IMR-90 (cell line): ENCODE measurements around the gene EML4. TPM values are rescaled to one million over a fixed set of nuclear protein-coding genes. Genes with fewer than 3 reads are reported as not detected.

Source experiments
- ATAC-seq: fragments of 200-7000 bp; cut with Tn5 transposase; 2 replicates; pipeline ENCODE4 v1.9.1; 2020; ENCODE audit warnings: low read depth, mild to moderate bottlenecking, moderate library complexity
- BruUV-seq: library from RNA; stranded (reverse); fragments of 400-500 nt; replicated peaks from 2 replicates; lab custom pipeline; 2021; lab: Mats Ljungman, UMichigan
- CTCF ChIA-PET: fragments of 300-600 bp; formaldehyde crosslinking; extraction: SDS; loops from one replicate; lab custom pipeline; 2021; ENCODE audit warnings: antibody characterized with exemption; lab: Yijun Ruan, JAX
- POLR2A ChIA-PET: fragments of 300-600 bp; sonication (Branson Sonifier 250); formaldehyde crosslinking; loops from one replicate; lab custom pipeline; 2022; ENCODE audit warnings: antibody characterized with exemption; ENCODE audit not compliant: unreplicated experiment; lab: Charles Lee
- DNase-seq: peaks from one replicate; pipeline ENCODE4 v3.0.0; 2013
- H2AFZ ChIP-seq: replicated peaks from 2 replicates; pipeline ENCODE3; 2013; ENCODE audit warnings: low read length, mild to moderate bottlenecking; ENCODE audit not compliant: poor library complexity
- H2AK5ac ChIP-seq: 2 replicates; pipeline ENCODE4 v1.6.1; 2013; ENCODE audit warnings: low read depth, low read length, inconsistent platforms
- H2AK9ac ChIP-seq: replicated peaks from 2 replicates; pipeline ENCODE3; 2013; ENCODE audit warnings: mild to moderate bottlenecking, low read depth, low read length, moderate library complexity; ENCODE audit not compliant: poor library complexity
- H2BK120ac ChIP-seq: 2 replicates; pipeline ENCODE4 v1.6.1; 2013; ENCODE audit warnings: low read depth, low read length, inconsistent platforms
- H2BK15ac ChIP-seq: 3 replicates; pipeline ENCODE4 v1.6.1; 2013; ENCODE audit warnings: low read depth, low read length, inconsistent platforms
- H2BK20ac ChIP-seq: 2 replicates; pipeline ENCODE4 v1.6.1; 2013; ENCODE audit warnings: low read depth, mild to moderate bottlenecking, inconsistent platforms, low read length, moderate library complexity
- H2BK5ac ChIP-seq: 2 replicates; pipeline ENCODE4 v1.6.1; 2013; ENCODE audit warnings: mild to moderate bottlenecking, low read depth, low read length, inconsistent platforms; ENCODE audit not compliant: poor library complexity, severe bottlenecking
- H3K14ac ChIP-seq: replicated peaks from 2 replicates; pipeline ENCODE4 v1.6.1; 2013; ENCODE audit warnings: low read depth, low read length, inconsistent platforms
- H3K18ac ChIP-seq: 2 replicates; pipeline ENCODE4 v1.6.1; 2013; ENCODE audit warnings: low read depth, low read length, control low read depth
- H3K23ac ChIP-seq: 2 replicates; pipeline ENCODE4 v1.6.1; 2013; ENCODE audit warnings: low read depth, low read length, inconsistent platforms
- H3K27ac ChIP-seq: 2 replicates; pipeline ENCODE4 v1.5.1; 2013; ENCODE audit warnings: mild to moderate bottlenecking, control low read depth, low read length; ENCODE audit not compliant: insufficient read depth
- H3K27me3 ChIP-seq: 2 replicates; pipeline ENCODE4 v1.6.1; 2013; ENCODE audit warnings: low read length; ENCODE audit not compliant: control insufficient read depth, insufficient read depth
- H3K36me3 ChIP-seq: 2 replicates; pipeline ENCODE4 v1.6.1; 2013; ENCODE audit warnings: low read length, mixed read lengths; ENCODE audit not compliant: control insufficient read depth, insufficient read depth
- H3K4ac ChIP-seq: 2 replicates; pipeline ENCODE4 v1.6.1; 2013; ENCODE audit warnings: low read depth, low read length, inconsistent platforms
- H3K4me1 ChIP-seq: 2 replicates; pipeline ENCODE4 v1.6.1; 2013; ENCODE audit warnings: low read length, mixed read lengths; ENCODE audit not compliant: control insufficient read depth, insufficient read depth
- H3K4me2 ChIP-seq: 2 replicates; pipeline ENCODE4 v1.6.1; 2013; ENCODE audit warnings: low read depth, mild to moderate bottlenecking, control low read depth, low read length, moderate library complexity
- H3K4me3 ChIP-seq: 2 replicates; pipeline ENCODE4 v1.5.1; 2013; ENCODE audit warnings: low read depth, mild to moderate bottlenecking, control low read depth, low read length, moderate library complexity; ENCODE audit not compliant: insufficient read depth
- H3K56ac ChIP-seq: 2 replicates; pipeline ENCODE4 v1.6.1; 2013; ENCODE audit warnings: low read length, inconsistent platforms; ENCODE audit not compliant: insufficient read depth; ENCODE audit errors: extremely low read depth
- H3K79me1 ChIP-seq, 2 experiments: 2 replicates each; pipeline ENCODE4 v1.6.1; 2013; ENCODE audit warnings: low read length in 2 of 2, inconsistent platforms in 1 of 2, low read depth in 1 of 2
- H3K9ac ChIP-seq: 2 replicates; pipeline ENCODE4 v1.6.1; 2013; ENCODE audit warnings: low read depth, low read length, control low read depth
- H3K9me1 ChIP-seq: 2 replicates; pipeline ENCODE4 v1.6.1; 2013; ENCODE audit warnings: low read length, inconsistent platforms; ENCODE audit not compliant: insufficient read depth
- H3K9me3 ChIP-seq: 2 replicates; pipeline ENCODE4 v1.6.1; 2013; ENCODE audit warnings: low read length; ENCODE audit not compliant: control insufficient read depth, insufficient read depth
- H4K20me1 ChIP-seq: 2 replicates; pipeline ENCODE4 v1.6.1; 2013; ENCODE audit warnings: low read length, inconsistent platforms; ENCODE audit not compliant: insufficient read depth
- H4K5ac ChIP-seq: 2 replicates; pipeline ENCODE4 v1.6.1; 2013; ENCODE audit warnings: mild to moderate bottlenecking, low read depth, low read length, control low read depth
- H4K8ac ChIP-seq, 2 experiments: 2 replicates each; pipeline ENCODE4 v1.6.1; 2013; ENCODE audit warnings: low read depth in 2 of 2, low read length in 2 of 2, control low read depth in 1 of 2, inconsistent platforms in 1 of 2
- H4K91ac ChIP-seq: 2 replicates; pipeline ENCODE4 v1.6.1; 2013; ENCODE audit warnings: low read depth, low read length, inconsistent platforms; ENCODE audit not compliant: insufficient read depth
- CEBPB ChIP-seq: IDR thresholded peaks from 2 replicates; pipeline ENCODE4 v1.6.1; 2012; ENCODE audit warnings: low read depth, low read length, improper control_type of control experiment
- CHD1 ChIP-seq: IDR thresholded peaks from 2 replicates; pipeline ENCODE4 v1.6.1; 2012; ENCODE audit warnings: low read depth, low read length, improper control_type of control experiment
- ELK1 ChIP-seq: fragments of 150-350 bp; IDR thresholded peaks from 2 replicates; pipeline ENCODE4 v1.6.1; 2016; ENCODE audit warnings: low read depth, mild to moderate bottlenecking, low read length, moderate library complexity, borderline replicate concordance
- MAFK ChIP-seq: IDR thresholded peaks from 2 replicates; pipeline ENCODE4 v1.6.1; 2012; ENCODE audit warnings: low read depth, low read length, improper control_type of control experiment
- MAZ ChIP-seq: IDR thresholded peaks from 2 replicates; pipeline ENCODE4 v1.6.1; 2012; ENCODE audit warnings: low read depth, mild to moderate bottlenecking, low read length, improper control_type of control experiment, moderate library complexity, borderline replicate concordance
- MXI1 ChIP-seq: IDR thresholded peaks from 2 replicates; pipeline ENCODE4 v1.6.1; 2012; ENCODE audit warnings: low read depth, mild to moderate bottlenecking, low read length, moderate library complexity, borderline replicate concordance
- NFE2L2 ChIP-seq: fragments of 150-350 bp; IDR thresholded peaks from 2 replicates; pipeline ENCODE4 v1.6.1; 2016; ENCODE audit warnings: low read depth, mild to moderate bottlenecking, low read length
- POLR2A ChIP-seq: IDR thresholded peaks from 2 replicates; pipeline ENCODE4 v1.6.1; 2012; ENCODE audit warnings: mild to moderate bottlenecking, low read depth, low read length
- RAD21 ChIP-seq: IDR thresholded peaks from 2 replicates; pipeline ENCODE4 v1.6.1; 2012; ENCODE audit warnings: low read length, improper control_type of control experiment
- RCOR1 ChIP-seq: IDR thresholded peaks from 2 replicates; pipeline ENCODE4 v1.6.1; 2012; ENCODE audit warnings: mild to moderate bottlenecking, low read length, improper control_type of control experiment; ENCODE audit not compliant: insufficient replicate concordance
- RFX5 ChIP-seq: IDR thresholded peaks from 2 replicates; pipeline ENCODE4 v1.8.0; 2012; ENCODE audit warnings: low read depth, mild to moderate bottlenecking, low read length, moderate library complexity
- WGBS, 2 experiments: methylation state at CpG; one replicate each; pipeline versions ENCODE4 v1.1.5 to v1.1.7; 2013; ENCODE audit warnings: missing lambda C conversion rate in 2 of 2; ENCODE audit not compliant: insufficient read length in 1 of 2; ENCODE audit errors: extremely low coverage in 2 of 2; 5-methylcytosine and 5-hydroxymethylcytosine counted together
- dilution Hi-C: fragments of 300-500 bp; cut with HindIII; formaldehyde crosslinking; loops from one replicate; pipeline ENCODE4 v1.14.3; 2018; ENCODE audit warnings: low sequenced_read_pairs; ENCODE audit not compliant: unreplicated experiment
- in situ Hi-C: fragments of 300-500 bp; cut with MboI; formaldehyde crosslinking; loops from 3 replicates; pipeline ENCODE4 v1.14.3; 2019; ENCODE audit warnings: low sequenced_read_pairs, inconsistent platforms, mixed read lengths
- intact Hi-C: fragments of 100-400 bp; cut with micrococcal nuclease; formaldehyde crosslinking; loops from 2 replicates; pipeline ENCODE4 v1.10.0; 2022
- polyA plus RNA-seq, 3 experiments: library from polyadenylated mRNA; depleted of rRNA; stranded (reverse); fragments of >200 nt; gene quantifications; 2 replicates each; pipeline ENCODE4 v1.2.3, GENCODE V29; 2012; ENCODE audit warnings: low replicate concordance in 1 of 3
- total RNA-seq: library from RNA; depleted of rRNA; stranded (reverse); fragments of >200 nt; gene quantifications from 2 replicates; pipeline ENCODE4 v1.2.3, GENCODE V29; 2012
- TF ChIP-seq, protein P1 (sequence below): conservative IDR thresholded peaks from 2 replicates; pipeline ENCODE4 v1.5.1; 2012; ENCODE audit warnings: mild to moderate bottlenecking, low read depth, low read length, improper control_type of control experiment

Gene EML4
- total and polyA plus RNA-seq, 2 of the 4 experiments (the other 2 are of a cell fraction) = 29.7 to 73.7 TPM

DNA sequence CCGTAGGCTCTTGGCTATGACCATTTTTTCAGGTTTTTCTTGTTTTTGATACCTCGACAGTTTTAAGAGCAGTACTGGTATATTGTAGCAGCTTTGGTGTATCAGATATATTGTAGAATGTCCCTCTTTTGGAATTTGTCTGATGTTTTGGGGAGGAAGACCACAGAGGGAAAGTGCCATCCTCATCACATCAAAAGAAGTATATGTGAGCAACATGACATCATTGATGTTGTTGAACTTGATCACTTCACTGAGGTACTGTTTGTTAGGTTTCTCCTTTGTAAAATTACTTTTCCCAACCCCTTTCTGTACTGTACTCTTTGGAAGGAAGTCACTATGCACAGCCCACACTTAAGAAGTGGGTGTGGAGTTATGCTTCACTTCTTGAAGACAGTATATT lies 41.0 kb downstream of the EML4 start:
- H4K20me1 ChIP-seq = no peaks in the 10 kb centered on the region; the same call in 1 of the 2 replicates
- peaks cover 2% of the 10 kb centered on the region; the same call in 1 of the 2 replicates for H3K9me1 ChIP-seq
- no peaks in the 10 kb centered on the region for H3K9me3 ChIP-seq
- no peak overlapping the region for H3K4me2 ChIP-seq
- H3K14ac ChIP-seq = no peak overlapping the region
- H2BK20ac ChIP-seq = no peak overlapping the region
- H2AK9ac ChIP-seq = no peak overlapping the region
- H2BK5ac ChIP-seq = no peak overlapping the region
- H2BK15ac ChIP-seq = no peak overlapping the region
- H3K4me3 ChIP-seq = no peak overlapping the region
- H2AFZ ChIP-seq = no peak overlapping the region
- DNase-seq (no peak), ATAC-seq (no peak)
- peaks cover 44 to 48% of the 10 kb centered on the region in 2 experiments for H3K79me1 ChIP-seq
- H3K27ac ChIP-seq = no peak overlapping the region
- dilution Hi-C loops = no loop called here
- H3K23ac ChIP-seq = no peak overlapping the region; the same call in 1 of the 2 replicates
- 100% methylated on average over 1 of the region's 2 CpGs; no CpG with 5 or more reads in 1 of the 2 experiments for WGBS, 2 experiments
- ChIA-PET POLR2A (no interaction called here), CTCF (no interaction called here)
- H3K27me3 ChIP-seq = no peaks in the 10 kb centered on the region
- H3K56ac ChIP-seq = no peak overlapping the region
- intact Hi-C loops = no loop called here
- TF ChIP-seq MAFK (no peak), MXI1 (no peak), RCOR1 (no peak), RAD21 (no peak), RFX5 (no peak), MAZ (no peak), POLR2A (no peak), CHD1 (no peak), ELK1 (no peak), NFE2L2 (no peak), CEBPB (no peak)
- TF ChIP-seq, protein P1, sequence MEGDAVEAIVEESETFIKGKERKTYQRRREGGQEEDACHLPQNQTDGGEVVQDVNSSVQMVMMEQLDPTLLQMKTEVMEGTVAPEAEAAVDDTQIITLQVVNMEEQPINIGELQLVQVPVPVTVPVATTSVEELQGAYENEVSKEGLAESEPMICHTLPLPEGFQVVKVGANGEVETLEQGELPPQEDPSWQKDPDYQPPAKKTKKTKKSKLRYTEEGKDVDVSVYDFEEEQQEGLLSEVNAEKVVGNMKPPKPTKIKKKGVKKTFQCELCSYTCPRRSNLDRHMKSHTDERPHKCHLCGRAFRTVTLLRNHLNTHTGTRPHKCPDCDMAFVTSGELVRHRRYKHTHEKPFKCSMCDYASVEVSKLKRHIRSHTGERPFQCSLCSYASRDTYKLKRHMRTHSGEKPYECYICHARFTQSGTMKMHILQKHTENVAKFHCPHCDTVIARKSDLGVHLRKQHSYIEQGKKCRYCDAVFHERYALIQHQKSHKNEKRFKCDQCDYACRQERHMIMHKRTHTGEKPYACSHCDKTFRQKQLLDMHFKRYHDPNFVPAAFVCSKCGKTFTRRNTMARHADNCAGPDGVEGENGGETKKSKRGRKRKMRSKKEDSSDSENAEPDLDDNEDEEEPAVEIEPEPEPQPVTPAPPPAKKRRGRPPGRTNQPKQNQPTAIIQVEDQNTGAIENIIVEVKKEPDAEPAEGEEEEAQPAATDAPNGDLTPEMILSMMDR = no peak
- H4K5ac ChIP-seq = no peak overlapping the region
- no peak overlapping the region for H3K4ac ChIP-seq
- no peak overlapping the region for H3K9ac ChIP-seq
- H2BK120ac ChIP-seq = no peak overlapping the region
- no peak overlapping the region; a peak in 1 of 4 replicates for H4K8ac ChIP-seq
- H3K18ac ChIP-seq = no peak overlapping the region
- BruUV-seq = no TSS peak
- H4K91ac ChIP-seq = no peak overlapping the region
- H3K4me1 ChIP-seq = peaks cover 8% of the 10 kb centered on the region
- in situ Hi-C loops = no loop called here
- H2AK5ac ChIP-seq = no peak overlapping the region
- H3K36me3 ChIP-seq = no peaks in the 10 kb centered on the region
